GM20431 (cell line): ENCODE data around the gene CAMKK1.

Experiments
- in situ Hi-C: fragments of 300-500 bp; cut with MseI, MboI; formaldehyde crosslinking; loops from one replicate; pipeline ENCODE4 v1.15.0; 2020; ENCODE audit warnings: low sequenced_read_pairs; ENCODE audit not compliant: unreplicated experiment

CAMKK1 gene

DNA sequence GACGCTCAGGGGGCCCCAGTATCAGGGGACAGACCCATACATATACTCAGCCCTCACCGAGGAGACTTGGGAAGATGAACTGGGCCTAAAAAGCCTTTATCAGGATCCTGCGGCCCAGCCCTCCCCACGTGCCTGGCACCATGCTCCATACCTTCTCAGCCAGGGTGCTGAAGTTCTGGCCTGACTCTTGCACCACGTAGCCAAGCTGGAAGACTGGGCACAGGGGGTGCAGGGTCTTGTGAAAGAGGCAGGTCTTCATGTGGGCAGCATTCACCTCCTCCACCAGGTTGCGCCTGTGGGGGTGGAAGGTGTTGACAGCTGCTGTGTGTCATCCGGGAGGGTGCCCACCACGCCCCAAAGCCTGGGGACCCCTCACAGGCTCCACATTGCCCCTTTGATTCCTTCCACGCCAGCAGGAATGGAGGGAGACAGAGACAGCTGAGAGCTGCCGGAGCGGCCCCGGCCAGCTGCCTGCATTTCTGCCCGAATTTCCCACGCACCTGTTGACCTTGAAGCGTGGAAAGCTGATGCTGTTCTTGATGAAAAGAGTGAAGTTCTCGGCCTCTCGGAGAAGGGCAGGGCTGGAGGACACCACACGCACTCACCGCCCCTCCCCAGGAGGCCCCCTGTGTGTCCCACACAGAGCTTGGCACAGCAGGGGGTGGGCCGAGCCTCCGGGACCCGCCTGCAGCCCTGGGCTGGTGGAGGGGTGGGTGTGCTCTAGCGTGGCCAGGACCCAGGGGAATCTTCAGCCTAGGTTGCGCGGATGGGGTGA, 10.4 kb upstream of the CAMKK1 start:
- in situ Hi-C loops: no loop called here

DNA sequence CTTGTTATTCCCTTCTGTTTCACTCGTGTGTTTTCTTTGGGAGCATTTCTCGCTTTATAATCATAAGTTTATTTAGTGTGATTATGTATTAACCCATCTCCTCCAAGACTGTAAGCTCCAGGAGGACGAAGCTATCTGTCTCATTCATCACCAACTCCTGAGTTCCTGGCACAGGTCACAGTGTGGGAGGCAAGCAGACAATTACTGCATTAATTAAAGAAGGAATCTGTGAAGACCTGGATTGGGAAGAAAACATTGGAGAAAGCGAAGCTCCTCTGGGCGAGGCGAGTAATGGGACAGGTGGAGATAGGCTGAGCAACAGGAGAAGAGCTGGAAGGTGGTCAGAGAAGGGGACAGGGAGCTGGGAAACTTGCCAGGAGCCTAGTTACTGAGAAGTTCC, 7.8 kb upstream of the CAMKK1 start:
- in situ Hi-C loops: no loop called here

DNA sequence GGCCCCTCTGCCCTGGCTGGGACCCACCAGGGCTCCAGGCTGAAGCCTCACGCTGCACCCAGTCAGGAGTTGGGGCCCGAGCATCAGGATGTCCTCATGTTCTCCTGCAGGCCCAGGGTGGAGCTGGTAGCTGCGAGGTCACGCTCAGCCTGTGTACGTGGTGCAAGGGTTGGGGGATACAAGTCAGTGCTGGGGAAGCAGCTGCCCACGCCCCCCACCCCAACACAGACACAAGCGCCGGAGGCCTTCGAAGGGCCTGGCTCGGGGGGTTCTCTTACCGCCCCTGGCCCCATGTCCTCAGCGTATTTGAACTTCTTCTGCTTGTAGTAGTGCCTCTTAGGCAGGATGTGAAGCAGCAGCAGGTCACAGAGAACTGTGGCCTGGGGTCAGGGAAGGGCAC, 4.9 kb upstream of the CAMKK1 start:
- in situ Hi-C loops: no loop called here

DNA sequence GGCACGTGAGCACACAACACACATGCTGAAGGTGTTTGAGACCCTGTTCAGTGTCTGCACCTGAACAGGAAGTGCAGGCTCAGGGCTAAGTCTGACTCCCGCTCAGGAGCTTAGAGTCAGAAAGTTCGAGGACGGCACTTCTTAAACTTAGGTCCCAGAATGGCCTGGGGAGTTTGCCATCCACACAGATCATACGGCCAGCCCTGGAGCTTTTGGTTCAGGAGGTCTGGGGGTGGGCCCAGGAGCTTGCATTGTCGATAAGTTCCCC, 4.0 kb upstream of the CAMKK1 start:
- in situ Hi-C loops: no loop called here

DNA sequence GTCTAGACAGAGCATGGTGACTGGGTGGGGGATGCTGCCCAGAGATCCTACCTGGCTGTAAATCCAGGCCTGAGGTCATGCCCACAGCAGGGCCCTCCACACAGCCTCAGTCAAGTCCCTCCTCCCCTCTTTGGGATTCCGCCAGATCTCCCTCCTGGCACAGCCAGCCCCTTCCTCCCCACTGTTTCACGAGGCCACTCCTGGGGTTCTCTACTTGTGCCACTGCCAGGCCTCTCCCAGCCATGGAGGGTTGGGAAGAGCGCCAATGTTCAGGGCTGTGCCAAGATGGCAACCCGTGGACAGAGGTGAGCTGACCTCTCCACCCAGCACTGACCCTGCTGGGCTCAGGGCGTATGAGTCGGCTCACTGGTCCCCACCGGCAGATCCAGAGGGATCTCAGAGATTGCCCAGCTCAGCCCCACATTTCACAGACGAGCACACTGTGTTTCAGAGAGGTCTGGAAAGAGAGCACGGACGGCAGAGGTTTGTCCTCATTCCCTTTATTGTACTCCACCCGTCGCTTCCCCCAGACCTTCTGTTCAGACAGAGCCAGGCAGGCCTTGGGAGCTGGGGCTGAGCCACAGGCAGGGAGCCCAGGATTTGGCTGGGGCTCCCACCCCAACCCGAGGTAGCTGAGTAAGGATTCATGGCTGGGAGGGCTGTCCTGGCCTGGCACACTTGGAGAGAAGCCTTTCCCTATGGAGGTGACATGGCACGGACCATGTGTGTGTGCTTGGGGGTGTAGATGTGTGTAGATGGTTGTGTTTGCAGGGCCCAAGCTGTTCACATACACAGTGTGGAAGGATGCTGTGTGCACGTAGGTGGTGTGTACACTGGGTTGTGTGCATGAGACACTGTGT, 3.5 kb upstream of the CAMKK1 start:
- in situ Hi-C loops: no loop called here

DNA sequence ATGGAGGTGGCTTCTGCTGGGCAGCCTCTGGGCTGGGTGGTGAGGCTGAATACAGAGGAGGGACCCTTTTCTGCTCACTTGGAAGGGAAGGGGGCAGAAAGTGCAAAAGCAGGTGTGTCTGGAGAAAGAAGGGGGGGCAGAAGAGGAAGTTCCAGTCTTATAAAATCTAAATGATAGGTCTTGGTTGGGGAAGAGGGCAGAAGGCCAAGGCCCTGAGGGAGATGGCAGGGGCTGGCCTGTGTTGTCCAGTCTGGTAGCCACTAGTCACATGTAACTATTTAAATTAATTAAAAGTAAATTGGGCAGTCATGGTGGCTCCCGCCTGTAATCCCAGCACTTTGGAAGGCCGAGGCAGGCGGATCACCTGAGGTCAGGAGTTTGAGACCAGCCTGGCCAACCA, 2.5 kb upstream of the CAMKK1 start:
- in situ Hi-C loops: no loop called here

DNA sequence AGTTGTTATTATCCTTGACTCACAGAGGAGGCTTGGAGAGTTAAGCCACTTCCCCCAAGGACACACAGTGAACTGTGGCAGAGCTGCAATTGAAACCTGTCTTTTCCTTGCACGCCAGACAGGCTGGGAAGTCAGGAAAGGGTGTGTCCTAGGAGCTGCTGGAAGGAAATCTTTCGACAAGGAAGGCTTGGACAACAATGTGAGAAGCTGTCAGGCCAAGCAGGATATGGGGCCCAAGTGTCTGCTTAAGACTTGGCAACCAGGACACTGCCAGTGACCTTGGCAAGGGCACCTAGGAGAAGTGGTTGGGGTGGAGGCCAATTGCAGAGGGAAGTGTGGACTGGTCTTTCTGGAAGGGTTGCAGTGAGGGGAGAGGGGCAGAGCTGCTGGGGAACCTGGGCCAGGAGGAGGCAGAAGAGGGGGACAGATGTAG, 2.1 kb upstream of the CAMKK1 start:
- in situ Hi-C loops: no loop called here

DNA sequence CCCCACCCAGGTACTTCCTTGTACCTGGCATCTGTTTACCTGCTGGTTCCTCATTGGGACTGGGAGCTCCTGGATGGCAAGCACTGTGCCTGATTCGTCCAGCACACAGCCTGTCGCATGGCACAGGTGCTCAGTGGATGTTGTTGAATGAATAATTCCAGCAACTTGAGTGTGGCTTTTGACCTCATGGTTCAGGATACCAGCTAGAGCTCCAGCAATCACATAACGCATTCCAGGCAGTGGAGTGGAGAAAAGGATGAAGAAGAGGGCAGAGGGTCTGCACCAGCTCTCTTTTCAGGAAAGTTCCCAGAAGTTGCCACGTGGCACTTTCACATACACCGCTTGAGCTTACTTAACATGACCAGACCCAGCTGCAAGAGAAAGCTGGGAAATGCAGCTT, 1.3 kb upstream of the CAMKK1 start:
- in situ Hi-C loops: no loop called here

DNA sequence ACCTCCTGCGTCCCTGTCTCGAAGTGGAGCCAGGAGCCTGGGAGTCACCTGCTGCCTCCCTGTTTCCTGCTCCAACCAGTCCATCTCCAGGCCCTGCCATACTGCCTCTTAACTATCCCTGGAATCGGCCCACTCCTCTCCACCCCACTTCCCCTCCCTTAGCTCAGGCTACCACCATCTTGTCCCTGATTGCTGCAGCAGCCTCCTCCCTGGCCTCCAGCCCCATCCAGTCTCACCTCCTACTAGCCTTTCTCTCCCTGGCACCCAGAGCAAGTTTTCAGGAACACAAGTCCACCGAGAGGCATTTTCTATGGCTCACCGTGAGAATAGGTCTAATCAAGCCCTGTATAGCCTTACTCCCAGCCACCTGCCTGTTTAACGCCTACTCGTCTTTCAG, 865 bp upstream of the CAMKK1 start:
- in situ Hi-C loops: no loop called here

DNA sequence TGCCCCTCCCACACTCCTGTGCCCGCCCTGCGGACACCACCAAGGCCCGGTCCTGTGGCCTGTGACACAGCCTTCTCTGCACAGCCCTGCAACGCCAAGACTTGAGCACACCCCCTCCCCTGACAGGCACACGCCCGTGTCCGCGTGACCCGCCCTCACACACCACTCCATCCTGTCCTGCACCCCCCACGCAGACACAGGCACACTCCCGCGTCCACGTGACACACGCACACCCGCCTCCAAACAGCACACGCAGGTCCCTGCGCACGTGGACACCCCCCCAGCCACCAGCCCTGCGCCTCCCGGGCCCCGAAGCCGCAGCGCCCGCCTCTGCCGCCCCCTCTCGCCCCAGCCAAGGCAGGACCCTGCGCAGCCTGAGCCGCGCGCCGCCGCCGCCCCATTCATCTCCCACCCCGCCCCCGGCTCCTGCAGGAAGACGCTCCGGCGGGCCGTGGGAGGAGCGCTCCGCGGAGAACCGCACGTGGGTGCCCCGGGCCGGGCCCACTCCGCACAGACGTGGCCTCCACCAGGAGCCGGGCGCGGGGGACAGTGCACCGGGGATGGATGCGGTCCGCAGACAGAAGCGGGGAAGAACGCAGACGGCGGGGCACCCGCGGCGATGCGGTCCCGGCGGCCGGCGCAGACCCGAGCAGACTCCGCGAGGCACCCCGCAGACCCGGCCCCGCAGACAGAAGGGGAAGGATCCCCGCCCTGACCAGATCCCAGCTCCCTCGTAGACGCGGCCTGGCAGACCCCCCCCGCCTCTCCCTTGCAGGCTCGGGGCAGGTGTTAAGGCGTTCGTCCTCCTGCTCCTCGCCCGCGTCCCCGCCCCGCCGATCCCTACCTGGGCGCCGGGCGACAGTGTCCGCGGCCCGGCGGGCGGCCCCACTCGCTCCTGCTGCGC, 506 bp downstream of the CAMKK1 start:
- in situ Hi-C loops: no loop called here

DNA sequence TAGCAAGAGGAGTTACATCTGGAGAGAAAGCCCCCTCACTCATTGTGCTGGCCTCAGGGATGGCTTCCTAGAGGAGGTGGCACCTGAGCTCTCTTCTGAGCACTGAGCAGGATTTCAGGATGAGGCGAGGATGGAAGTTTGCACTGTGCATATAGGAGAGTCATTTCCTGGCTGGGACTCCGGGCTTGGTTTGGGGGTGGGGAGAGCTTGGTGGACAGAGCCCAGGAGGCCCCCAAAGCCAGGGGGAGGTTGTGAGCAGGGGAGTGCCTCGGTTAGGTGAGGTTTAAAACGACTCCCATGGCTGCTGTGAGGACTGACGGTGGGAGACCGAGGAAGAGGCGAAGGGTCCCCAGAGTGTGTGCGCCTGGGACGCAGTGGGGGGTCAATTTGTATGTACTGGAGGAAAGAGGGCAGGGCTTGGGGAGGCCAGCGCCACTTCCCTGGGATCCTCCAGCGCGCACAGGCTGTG, 1.2 kb downstream of the CAMKK1 start:
- in situ Hi-C loops: no loop called here

DNA sequence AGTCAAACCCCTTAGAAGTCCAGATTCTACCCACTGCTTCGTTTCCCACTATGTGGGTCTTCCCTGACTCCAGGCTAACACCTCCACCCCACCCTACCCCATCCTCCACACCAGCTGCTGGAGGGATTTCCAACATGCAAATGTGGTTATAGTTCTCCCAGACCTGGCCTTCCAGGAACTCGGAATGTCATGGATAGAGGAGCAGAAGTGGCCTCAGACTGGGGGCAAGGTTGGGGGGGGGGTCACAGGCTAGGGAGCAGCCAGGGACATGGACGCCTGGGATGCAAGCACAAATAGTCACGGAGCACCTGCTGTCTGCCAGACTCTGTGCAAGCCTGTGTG, 2.0 kb downstream of the CAMKK1 start:
- in situ Hi-C loops: no loop called here

DNA sequence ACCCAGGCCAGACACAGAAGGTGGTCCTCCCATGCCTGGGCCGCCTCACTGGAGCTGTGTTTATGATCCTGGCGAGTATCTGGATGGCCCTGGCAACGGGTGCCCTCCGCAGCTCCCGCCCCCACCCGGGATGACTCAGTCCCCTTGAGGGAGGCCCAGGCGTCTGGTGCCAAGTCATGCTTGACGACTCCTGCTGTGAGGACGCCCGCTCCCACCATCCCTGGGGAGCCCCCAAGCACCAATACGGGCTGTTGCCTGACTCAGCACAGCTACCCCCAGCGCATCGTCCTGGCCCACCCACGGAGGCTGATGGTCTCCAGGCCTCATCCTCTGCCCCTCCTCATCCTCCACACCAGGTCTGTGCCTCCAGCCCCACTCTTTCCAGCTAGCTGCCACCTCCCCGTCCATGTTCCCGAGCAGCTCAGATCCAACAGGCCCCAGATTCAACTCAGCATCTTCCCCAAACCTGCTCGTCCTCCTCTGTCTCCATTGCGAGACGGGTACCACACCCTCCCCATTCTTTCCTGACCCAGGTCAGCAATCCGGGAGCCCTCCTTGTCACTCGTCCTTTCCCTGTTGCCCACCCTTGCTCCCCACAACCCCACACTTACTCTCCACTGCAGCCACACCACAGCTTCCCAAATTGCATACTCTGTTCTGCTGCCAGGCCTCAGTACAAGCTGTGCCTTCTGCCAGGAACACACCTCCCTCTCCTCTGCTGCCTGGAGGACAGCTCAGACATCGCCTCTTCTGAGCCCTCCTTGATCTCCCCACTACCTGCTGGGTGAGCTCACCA, 2.6 kb downstream of the CAMKK1 start:
- in situ Hi-C loops: no loop called here

DNA sequence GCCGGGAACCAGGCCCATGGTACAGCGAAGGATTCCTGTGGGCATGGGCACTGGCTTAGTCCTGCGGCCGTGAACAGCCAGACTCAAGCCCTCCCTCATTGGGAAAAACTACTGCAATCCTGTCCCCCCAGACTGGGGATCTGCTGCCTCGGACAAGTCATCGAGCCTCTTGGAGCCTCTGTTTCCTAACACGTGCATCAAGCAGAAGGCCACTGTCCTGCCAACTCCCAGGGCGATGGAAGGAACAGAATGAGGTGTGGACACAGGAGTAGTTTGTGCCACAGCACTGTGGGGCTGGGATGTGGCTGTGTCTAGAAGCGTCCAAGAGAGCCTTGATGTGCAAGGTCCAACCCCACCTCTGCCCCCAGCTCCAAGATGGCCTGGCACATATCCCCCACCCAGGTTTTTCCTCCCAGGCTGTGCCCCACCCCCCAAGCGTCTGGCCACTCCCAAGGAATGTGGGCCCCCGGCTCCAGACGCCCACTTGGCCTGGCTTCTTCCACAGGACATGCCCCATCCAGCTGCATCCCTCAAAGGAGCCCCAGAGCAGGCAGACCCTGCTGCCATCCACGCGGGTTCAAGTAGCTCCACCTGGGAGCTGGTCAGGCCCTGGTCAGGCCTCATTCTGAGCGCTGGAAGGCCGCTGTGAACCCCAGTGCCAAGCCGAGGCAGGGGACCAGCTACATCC, 3.4 kb downstream of the CAMKK1 start:
- in situ Hi-C loops: no loop called here

DNA sequence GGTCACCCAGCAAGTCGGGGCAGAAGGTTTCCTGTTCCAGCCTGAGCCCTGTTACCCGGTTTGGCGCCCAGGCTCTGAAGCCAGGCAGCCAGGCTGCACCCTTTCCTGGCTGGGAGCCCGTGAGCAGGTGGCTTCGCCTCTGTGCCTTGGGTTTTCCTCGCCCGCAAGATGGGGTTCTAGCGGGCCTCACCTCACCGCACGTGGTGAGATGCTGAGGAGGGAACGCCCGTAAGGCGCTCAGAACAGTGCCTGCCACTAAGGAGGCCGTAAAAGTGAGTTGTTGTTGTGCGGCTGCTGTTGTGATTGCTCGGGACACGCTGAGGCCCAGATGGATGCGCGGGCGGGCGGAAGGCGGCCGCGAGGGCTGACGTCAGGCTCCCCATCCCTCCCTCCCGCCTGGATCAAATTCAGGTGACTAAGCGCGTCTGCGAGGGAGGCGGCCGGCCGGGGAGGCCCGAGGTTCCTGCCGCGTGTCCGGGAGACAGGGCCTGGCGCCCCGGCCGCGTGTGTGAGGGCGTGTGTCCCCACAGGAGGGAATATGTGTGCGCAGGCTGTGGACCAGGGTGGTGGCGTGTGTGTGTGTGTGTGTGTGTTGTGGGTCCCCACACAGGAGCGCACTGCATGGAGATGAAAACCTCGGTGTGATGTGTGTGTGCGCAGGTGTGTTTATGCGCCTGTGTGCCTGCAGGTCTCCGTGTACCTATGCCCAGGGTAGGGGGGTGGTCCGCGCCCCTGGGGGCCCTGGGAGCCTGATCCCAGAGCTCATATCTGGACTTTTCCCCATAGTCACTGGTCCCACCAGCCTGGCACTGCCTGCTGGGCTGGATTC, 4.3 kb downstream of the CAMKK1 start:
- in situ Hi-C loops: no loop called here

DNA sequence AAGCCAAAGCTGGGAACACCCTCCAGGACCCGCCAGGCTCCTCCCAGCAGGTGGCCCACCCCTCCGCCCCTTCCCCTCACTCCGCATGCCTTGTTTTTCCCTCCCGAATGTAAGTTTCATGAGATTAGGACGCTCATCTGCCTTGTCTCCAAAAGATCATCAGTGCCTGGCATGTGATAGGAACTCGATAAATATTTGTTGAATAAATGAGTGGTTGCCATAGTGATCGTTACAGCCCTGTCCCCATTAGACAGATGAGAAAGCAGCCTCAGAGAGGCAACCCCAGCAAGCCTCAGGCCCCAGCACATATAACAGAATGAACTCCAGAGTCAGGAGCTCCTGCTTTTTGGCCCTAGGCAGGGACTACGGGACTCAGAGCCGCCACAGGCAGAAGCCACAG, 5.0 kb downstream of the CAMKK1 start:
- in situ Hi-C loops: no loop called here

DNA sequence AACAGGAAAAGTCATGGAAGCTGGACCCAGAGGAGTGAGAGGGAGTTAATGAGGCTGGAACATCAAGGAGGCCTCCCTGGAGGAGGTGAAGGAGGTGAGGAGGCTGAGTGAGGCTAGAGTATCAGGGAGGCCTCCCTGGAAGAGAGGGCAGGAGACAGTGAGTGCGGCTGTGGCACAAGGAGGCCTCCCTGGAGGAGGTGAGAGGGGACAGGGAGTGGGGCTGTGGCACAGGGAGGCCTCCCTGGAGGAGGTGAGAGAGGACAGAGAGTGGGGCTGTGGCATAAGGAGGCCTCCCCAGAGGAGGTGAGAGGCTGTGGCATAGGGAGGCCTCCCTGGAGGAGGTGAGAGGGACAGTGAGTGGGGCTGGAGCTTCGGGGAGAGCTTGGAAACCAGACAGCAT, 5.5 kb downstream of the CAMKK1 start:
- in situ Hi-C loops: no loop called here

DNA sequence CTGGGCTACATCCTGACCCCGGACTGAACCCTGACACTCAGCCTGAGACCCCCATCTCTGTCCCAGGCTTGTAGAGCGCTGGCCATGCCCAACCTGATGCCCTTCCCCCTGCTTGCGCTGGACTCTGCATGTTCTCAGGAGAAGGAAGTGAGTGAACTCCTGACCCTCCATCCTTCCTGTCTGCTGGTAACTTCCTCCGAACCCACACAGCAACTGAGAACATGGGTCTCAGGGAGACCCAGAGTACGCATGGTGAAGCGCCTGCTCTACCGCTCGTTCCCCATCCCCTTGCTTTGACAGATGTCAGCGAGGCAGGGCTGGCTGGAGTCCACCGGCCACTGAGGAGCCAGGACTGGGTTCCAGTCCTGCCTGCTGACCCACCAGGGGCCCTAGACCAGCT, 6.1 kb downstream of the CAMKK1 start:
- in situ Hi-C loops: no loop called here

DNA sequence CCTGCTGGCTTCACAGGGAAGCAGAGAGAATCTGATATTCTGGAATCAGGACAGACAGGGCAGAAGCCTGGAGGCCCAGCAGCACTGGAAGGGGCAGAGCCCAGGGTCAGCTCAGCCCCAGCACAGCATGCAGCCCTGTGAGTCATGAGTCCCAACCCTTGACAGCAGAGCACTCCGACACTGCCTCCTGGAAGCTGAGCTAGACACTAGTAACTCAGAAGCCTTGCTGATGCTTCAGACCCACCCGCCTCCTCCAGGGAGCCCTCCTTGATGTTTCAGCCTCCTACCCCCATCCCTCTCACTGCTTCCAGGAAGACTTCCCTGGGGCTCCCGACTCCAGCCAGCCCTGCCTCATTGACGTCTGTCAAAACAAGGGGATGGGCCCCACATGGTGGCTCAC, 6.9 kb downstream of the CAMKK1 start:
- in situ Hi-C loops: no loop called here
